ENCODE measurements around the gene BSCL2. TPM values are rescaled to one million over a fixed set of nuclear protein-coding genes. Genes with fewer than 3 reads are reported as not detected.

The BSCL2 gene
- total and polyA plus RNA-seq, 2 donors (not counting 1 experiment from before 2014, with no cell fraction given): 38.5 to 56.3 TPM

DNA sequence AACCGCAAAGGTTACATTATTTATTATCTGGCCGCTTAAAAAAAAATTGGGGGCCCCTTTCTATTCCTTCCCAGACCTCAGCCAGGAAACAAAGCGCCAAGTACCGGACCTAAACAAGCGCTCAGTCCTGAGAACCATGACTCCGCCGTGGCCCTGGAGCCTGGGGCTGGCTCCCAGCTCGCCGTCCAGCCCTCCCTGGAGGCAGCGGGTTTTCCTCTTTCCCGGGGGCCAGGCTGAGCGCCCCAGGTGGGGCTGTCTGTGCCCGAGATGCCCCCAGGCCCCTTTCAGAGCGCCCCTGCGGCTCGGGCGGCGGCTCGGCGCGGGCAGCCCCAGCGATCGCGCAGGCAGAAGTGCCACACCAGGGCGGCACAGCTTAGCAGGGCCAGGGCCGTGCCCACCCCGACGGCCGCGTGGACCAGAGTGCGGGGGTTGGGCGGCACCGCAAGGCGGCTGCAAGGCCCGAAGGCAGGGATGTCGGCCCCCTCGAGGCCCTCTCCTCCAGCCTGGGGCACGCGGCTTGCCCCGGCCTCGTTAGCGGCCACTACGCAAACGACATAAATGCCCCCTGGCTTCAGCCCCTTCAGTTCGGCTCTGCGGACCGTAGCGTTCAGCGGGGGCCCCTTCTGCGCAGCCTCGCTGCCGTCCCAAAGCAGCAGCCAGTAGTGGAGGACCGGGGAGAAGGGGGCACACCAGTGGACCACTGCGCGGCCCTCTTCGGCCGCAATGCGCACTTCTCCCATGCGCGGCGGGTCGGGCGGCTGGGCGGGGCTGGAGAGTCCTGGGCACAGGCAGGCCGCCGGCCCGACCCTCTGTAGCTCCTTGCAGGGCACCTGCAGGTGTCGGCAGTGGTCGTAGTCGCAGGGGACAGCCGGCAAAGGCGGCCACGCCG is 19.5 kb downstream of the BSCL2 start:
- Histone ChIP-seq H2AFZ (ENCODE audit: insufficient read depth, low read depth, low read length, poor library complexity, severe bottlenecking) (peak overlapping the region; percentile 63), H4K20me1 (ENCODE audit: control insufficient read depth, insufficient read depth, low read length, poor library complexity, severe bottlenecking) (no peaks in the 10 kb centered on the region), H3K4me3 (ENCODE audit: control extremely low read depth in 1 of 5, extremely low read depth in 1 of 5, insufficient read depth in 1 of 5, low read depth in 2 of 5, low read length in 4 of 5) (no peak overlapping the region), H3K79me2 (ENCODE audit: control insufficient read depth, insufficient read depth, low read length) (no peaks in the 10 kb centered on the region), H3K4me1 (ENCODE audit: control insufficient read depth in 2 of 2, insufficient read depth in 2 of 2, low read length in 2 of 2) (peaks cover 3 to 4% of the 10 kb centered on the region in 2 donors), H3K27me3 (replicated peaks in 1 of 4; ENCODE audit: control extremely low read depth in 1 of 4, control insufficient read depth in 3 of 4, insufficient read depth in 4 of 4, low read length in 3 of 4) (peaks cover 0 to 17% (median 6%) of the 10 kb centered on the region in 4 experiments), H3K9me3 (ENCODE audit: control extremely low read depth in 1 of 3, control insufficient read depth in 2 of 3, insufficient read depth in 1 of 3, low read length in 2 of 3) (no peaks in the 10 kb centered on the region), H3K4me2 (replicated peaks; ENCODE audit: low read depth, low read length, poor library complexity, severe bottlenecking) (peak overlapping the region; percentile 40), H3K36me3 (replicated peaks in 1 of 2; ENCODE audit: control extremely low read depth in 1 of 2, control insufficient read depth in 1 of 2, extremely low read depth in 1 of 2, insufficient read depth in 2 of 2, low read length in 1 of 2) (peaks cover 0 to 15% of the 10 kb centered on the region in 2 experiments), H3K9ac (ENCODE audit: low read length) (no peak overlapping the region), H3K27ac (ENCODE audit: low read length in 2 of 2) (no peak overlapping the region)
- ChIA-PET CTCF (no interaction called here), POLR2A (no interaction called here)
- WGBS (ENCODE audit: insufficient coverage): 43% methylated on average over 74 of the region's 74 CpGs
- Mint-ChIP-seq H3K27me3 (peaks cover 4% of the 10 kb centered on the region), H3K27ac (no peak overlapping the region), H3K9me3 (ENCODE audit: insufficient read depth) (no peaks in the 10 kb centered on the region), H3K4me1 (no peaks in the 10 kb centered on the region), H3K4me3 (no peak overlapping the region)
- ATAC-seq (ENCODE audit: low read depth) (no peak), DNase-seq (peak; percentile 28)
- intact Hi-C loops (cut with micrococcal nuclease): no loop called here
- TF ChIP-seq, protein P1, sequence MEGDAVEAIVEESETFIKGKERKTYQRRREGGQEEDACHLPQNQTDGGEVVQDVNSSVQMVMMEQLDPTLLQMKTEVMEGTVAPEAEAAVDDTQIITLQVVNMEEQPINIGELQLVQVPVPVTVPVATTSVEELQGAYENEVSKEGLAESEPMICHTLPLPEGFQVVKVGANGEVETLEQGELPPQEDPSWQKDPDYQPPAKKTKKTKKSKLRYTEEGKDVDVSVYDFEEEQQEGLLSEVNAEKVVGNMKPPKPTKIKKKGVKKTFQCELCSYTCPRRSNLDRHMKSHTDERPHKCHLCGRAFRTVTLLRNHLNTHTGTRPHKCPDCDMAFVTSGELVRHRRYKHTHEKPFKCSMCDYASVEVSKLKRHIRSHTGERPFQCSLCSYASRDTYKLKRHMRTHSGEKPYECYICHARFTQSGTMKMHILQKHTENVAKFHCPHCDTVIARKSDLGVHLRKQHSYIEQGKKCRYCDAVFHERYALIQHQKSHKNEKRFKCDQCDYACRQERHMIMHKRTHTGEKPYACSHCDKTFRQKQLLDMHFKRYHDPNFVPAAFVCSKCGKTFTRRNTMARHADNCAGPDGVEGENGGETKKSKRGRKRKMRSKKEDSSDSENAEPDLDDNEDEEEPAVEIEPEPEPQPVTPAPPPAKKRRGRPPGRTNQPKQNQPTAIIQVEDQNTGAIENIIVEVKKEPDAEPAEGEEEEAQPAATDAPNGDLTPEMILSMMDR (IDR thresholded peaks at IDR 0.05): no peak
- TF ChIP-seq EZH2 (IDR thresholded peaks at IDR 0.05; ENCODE audit: borderline replicate concordance, insufficient read depth, low read depth, low read length, poor library complexity, severe bottlenecking): no peak

DNA sequence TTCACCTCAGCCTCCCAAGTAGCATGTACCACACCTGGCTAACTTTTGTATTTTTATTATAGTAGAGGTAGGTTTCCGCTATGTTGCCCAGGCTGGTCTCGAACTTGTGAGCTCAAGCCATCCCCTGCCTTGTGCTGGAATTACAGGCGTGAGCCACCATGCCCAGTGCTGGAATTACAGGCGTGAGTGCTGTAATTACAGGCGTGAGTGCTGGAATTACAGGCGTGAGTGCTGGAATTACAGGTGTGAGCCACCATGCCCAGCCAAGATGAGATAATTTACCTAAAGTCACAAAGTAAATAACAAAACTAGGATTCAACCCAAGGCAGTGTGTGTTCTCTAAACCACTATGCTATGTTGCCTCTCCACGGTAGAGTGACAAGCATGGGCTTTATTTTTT is 24.7 kb downstream of the BSCL2 start:
- peaks cover 1 to 2% of the 10 kb centered on the region in 2 experiments for H3K36me3 ChIP-seq (replicated peaks in 1 of 2; ENCODE audit: control extremely low read depth in 1 of 2, control insufficient read depth in 1 of 2, extremely low read depth in 1 of 2, insufficient read depth in 2 of 2, low read length in 1 of 2)
- peaks cover 22% of the 10 kb centered on the region for H3K4me1 Mint-ChIP-seq
- no peaks in the 10 kb centered on the region for H3K9me3 Mint-ChIP-seq (ENCODE audit: insufficient read depth)
- H3K4me3 Mint-ChIP-seq: no peak overlapping the region
- DNase-seq: no peak
- no peak overlapping the region for H3K4me3 ChIP-seq (ENCODE audit: control extremely low read depth in 1 of 5, extremely low read depth in 1 of 5, insufficient read depth in 1 of 5, low read depth in 2 of 5, low read length in 4 of 5)
- H3K9ac ChIP-seq (ENCODE audit: low read length): no peak overlapping the region
- intact Hi-C loops (cut with micrococcal nuclease): no loop called here
- ChIA-PET POLR2A (no interaction called here), CTCF (interaction anchor here (0.6 to 1.5 kb wide), 3 partner anchors 11 to 164 kb away, joined by 3 to 7 read pairs (median 3); no protein-coding TSS in a partner anchor)
- peaks cover 0 to 7% (median 3%) of the 10 kb centered on the region in 4 experiments for H3K27me3 ChIP-seq (replicated peaks in 1 of 4; ENCODE audit: control extremely low read depth in 1 of 4, control insufficient read depth in 3 of 4, insufficient read depth in 4 of 4, low read length in 3 of 4)
- peaks cover 9 to 16% of the 10 kb centered on the region in 2 donors for H3K4me1 ChIP-seq (ENCODE audit: control insufficient read depth in 2 of 2, insufficient read depth in 2 of 2, low read length in 2 of 2)
- no peaks in the 10 kb centered on the region for H4K20me1 ChIP-seq (ENCODE audit: control insufficient read depth, insufficient read depth, low read length, poor library complexity, severe bottlenecking)
- H3K27ac ChIP-seq (ENCODE audit: low read length in 2 of 2): no peak overlapping the region
- no peak overlapping the region for H2AFZ ChIP-seq (ENCODE audit: insufficient read depth, low read depth, low read length, poor library complexity, severe bottlenecking)
- H3K27me3 Mint-ChIP-seq: peaks cover 4% of the 10 kb centered on the region
- H3K79me2 ChIP-seq (ENCODE audit: control insufficient read depth, insufficient read depth, low read length): peaks cover 21% of the 10 kb centered on the region
- ATAC-seq (ENCODE audit: low read depth): no peak
- no peak overlapping the region for H3K27ac Mint-ChIP-seq
- no peak for TF ChIP-seq EZH2 (IDR thresholded peaks at IDR 0.05; ENCODE audit: borderline replicate concordance, insufficient read depth, low read depth, low read length, poor library complexity, severe bottlenecking)
- WGBS (ENCODE audit: insufficient coverage): 100% methylated on average over 3 of the region's 7 CpGs
- no peak overlapping the region for H3K4me2 ChIP-seq (replicated peaks; ENCODE audit: low read depth, low read length, poor library complexity, severe bottlenecking)
- no peaks in the 10 kb centered on the region for H3K9me3 ChIP-seq (ENCODE audit: control extremely low read depth in 1 of 3, control insufficient read depth in 2 of 3, insufficient read depth in 1 of 3, low read length in 2 of 3)
